Sigmoid colon (tissue), 7 donors: ENCODE results near the gene PDZD8. TPM values are rescaled to one million over a fixed set of nuclear protein-coding genes. Genes with fewer than 3 reads are reported as not detected.
"Not testable (repeated sequence)": the region's sequence is repeated elsewhere in the genome, so short reads cannot be mapped to it uniquely, and the experiment has no call there.

Experiments
- DNase-seq: peaks from one replicate; pipeline ENCODE4 v3.0.0-alpha.2; 2019
- H3K27ac ChIP-seq, 4 donors: fragments of 200-600 bp; sonication (generic); one replicate each; pipeline ENCODE4 v1.5.1; 2016 to 2019; ENCODE audit warnings: mild to moderate bottlenecking in 1 of 4
- H3K27me3 ChIP-seq, 3 donors: fragments of 200-600 bp; sonication (generic); one replicate each; pipeline ENCODE4 v1.5.1; 2019; ENCODE audit warnings: mild to moderate bottlenecking in 1 of 3
- H3K36me3 ChIP-seq, 4 donors: fragments of 200-600 bp; sonication (generic); one replicate each; pipeline ENCODE4 v1.5.1; 2016 to 2019
- H3K4me1 ChIP-seq, 4 donors: fragments of 200-600 bp; sonication (generic); one replicate each; pipeline ENCODE4 v1.5.1; 2017 to 2019
- H3K4me3 ChIP-seq, 4 donors: fragments of 200-600 bp; sonication (generic); one replicate each; pipeline ENCODE4 v1.5.1; 2017 to 2019; ENCODE audit warnings: mild to moderate bottlenecking in 2 of 4, moderate library complexity in 1 of 4
- H3K9me3 ChIP-seq, 4 donors: fragments of 200-600 bp in 3 of 4; sonication (generic) in 3 of 4; one replicate each; pipeline versions ENCODE4 v1.5.1 to v1.6.1; 2013 to 2019
- EP300 ChIP-seq, 4 donors: sonication (generic); formaldehyde crosslinking; IDR thresholded peaks; one replicate each; pipeline ENCODE4 v1.6.1; 2017; ENCODE audit warnings: antibody characterized with exemption in 4 of 4
- POLR2A ChIP-seq, 2 donors: fragments of 450-650 bp; IDR thresholded peaks; one replicate each; pipeline ENCODE4 v1.6.1; 2016; ENCODE audit warnings: antibody characterized with exemption in 2 of 2, mild to moderate bottlenecking in 2 of 2, moderate library complexity in 2 of 2
- POLR2AphosphoS5 ChIP-seq, 4 donors: sonication (generic); formaldehyde crosslinking; IDR thresholded peaks; one replicate each; pipeline ENCODE4 v1.6.1; 2017; ENCODE audit warnings: antibody characterized with exemption in 4 of 4
- WGBS, 2 donors: extraction: QIAGEN DNeasy Blood & Tissue Kit; methylation state at CpG; one replicate each; pipeline ENCODE4 v1.1.7; 2013; 5-methylcytosine and 5-hydroxymethylcytosine counted together
- intact Hi-C: fragments of 100-400 bp; cut with DNase I; formaldehyde crosslinking; loops from one replicate; pipeline ENCODE4 v1.15.1; 2023
- polyA plus RNA-seq, 3 donors: library from polyadenylated mRNA; stranded (reverse); fragments of 200-250 nt; gene quantifications; one replicate each; pipeline ENCODE4 v1.2.3, GENCODE V29; 2013
- total RNA-seq, 4 donors: library from RNA; depleted of rRNA; stranded (reverse); fragments of >200 nt; gene quantifications; one replicate each; pipeline ENCODE4 v1.1.0, GENCODE V29; 2016
- TF ChIP-seq, protein P1 (sequence below), 4 experiments: fragments of 450-650 bp in 3 of 4; fragments of 200-600 bp in 1 of 4; IDR thresholded peaks; one replicate each; pipeline ENCODE4 v1.5.1; 2016 to 2019; ENCODE audit warnings: antibody characterized with exemption in 4 of 4, mild to moderate bottlenecking in 3 of 4, moderate library complexity in 2 of 4
- donor health status: healthy with polysubstance abuse.
- donor health status: Bipolar disorder and iron deficiency.
- donor health status: healthy.

The PDZD8 gene
- total and polyA plus RNA-seq, 7 donors: 3.5 to 34.3 (median 25.2) TPM

- intact Hi-C loops: no loop called here
- TF ChIP-seq POLR2AphosphoS5 (IDR thresholded peaks at IDR 0.05) (no peak), POLR2A (IDR thresholded peaks at IDR 0.05) (no peak)
- no peak for DNase-seq
Observed at GRCh38 chr10:117306674-117307073, 68.6 kb downstream of the PDZD8 start.

DNA sequence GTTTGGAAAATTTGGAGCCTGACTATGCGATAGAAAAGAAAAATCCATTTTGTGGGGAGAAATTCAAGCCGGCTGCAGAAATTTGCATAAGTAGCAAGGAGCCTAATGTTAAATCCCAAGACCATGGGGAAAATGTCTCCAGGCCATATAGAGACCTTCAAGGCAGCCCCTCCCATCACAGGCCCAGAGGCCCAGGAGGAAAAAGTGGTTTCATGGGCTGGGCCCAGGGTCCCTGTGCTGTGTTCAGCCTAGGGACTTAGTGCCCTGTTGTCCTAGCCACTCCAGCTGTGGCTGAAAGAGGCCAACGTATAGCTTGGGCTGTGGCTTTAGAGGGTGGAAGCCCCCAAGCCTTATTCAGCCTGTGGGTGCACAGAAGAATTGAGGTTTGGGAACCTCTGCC is 71.8 kb downstream of the PDZD8 start:
- H3K27ac ChIP-seq, DNase-seq, H3K4me3 ChIP-seq, H3K4me1 ChIP-seq, intact Hi-C loops, H3K36me3 ChIP-seq, H3K27me3 ChIP-seq, H3K9me3 ChIP-seq: not testable (repeated sequence)
- 98% methylated on average over 3 of the region's 3 CpGs for WGBS, 2 donors

More at GRCh38 chr10:117306674-117307073, 68.6 kb downstream of the PDZD8 start:
- H3K4me1 ChIP-seq: no peaks in the 10 kb centered on the region
- H3K9me3 ChIP-seq: no peaks in the 10 kb centered on the region
- no peaks in the 10 kb centered on the region for H3K36me3 ChIP-seq
- no peak overlapping the region for H3K27ac ChIP-seq
- H3K27me3 ChIP-seq: no peaks in the 10 kb centered on the region
- H3K4me3 ChIP-seq: no peak overlapping the region

DNA sequence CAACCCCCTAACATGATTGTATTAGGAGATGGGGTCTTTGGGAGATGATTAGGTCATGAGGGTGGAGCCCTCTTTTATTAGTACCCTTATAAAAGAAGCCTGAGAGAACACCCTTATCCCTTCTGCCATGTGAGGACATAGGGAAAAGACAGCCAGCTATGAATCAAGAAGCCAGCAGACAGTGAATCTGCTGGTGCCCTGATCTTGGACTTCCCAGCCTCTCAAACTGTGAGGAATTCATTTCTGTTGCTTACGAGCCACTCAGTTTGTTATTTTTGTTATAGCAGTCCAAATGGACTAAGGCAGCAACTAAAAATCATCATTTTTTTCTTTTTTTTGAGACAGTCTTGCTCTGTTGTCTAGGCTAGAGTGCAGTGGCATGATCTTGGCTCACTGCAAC is 74.6 kb downstream of the PDZD8 start:
- no peaks in the 10 kb centered on the region for H3K27me3 ChIP-seq
- no peak overlapping the region for H3K27ac ChIP-seq
- peaks cover 0 to 6% (median 0%) of the 10 kb centered on the region in 4 donors for H3K9me3 ChIP-seq
- no peak for TF ChIP-seq EP300 (IDR thresholded peaks at IDR 0.05)
- TF ChIP-seq, protein P1, sequence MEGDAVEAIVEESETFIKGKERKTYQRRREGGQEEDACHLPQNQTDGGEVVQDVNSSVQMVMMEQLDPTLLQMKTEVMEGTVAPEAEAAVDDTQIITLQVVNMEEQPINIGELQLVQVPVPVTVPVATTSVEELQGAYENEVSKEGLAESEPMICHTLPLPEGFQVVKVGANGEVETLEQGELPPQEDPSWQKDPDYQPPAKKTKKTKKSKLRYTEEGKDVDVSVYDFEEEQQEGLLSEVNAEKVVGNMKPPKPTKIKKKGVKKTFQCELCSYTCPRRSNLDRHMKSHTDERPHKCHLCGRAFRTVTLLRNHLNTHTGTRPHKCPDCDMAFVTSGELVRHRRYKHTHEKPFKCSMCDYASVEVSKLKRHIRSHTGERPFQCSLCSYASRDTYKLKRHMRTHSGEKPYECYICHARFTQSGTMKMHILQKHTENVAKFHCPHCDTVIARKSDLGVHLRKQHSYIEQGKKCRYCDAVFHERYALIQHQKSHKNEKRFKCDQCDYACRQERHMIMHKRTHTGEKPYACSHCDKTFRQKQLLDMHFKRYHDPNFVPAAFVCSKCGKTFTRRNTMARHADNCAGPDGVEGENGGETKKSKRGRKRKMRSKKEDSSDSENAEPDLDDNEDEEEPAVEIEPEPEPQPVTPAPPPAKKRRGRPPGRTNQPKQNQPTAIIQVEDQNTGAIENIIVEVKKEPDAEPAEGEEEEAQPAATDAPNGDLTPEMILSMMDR (IDR thresholded peaks at IDR 0.05): no peak
- TF ChIP-seq POLR2A (IDR thresholded peaks at IDR 0.05): no peak
- no peak for TF ChIP-seq POLR2AphosphoS5 (IDR thresholded peaks at IDR 0.05)
- WGBS, 2 donors: 97 to 98% methylated on average over 1 of the region's 1 CpG
- intact Hi-C loops: no loop called here
- H3K4me3 ChIP-seq: no peak overlapping the region
- H3K36me3 ChIP-seq: no peaks in the 10 kb centered on the region
- no peaks in the 10 kb centered on the region for H3K4me1 ChIP-seq
- DNase-seq: no peak

- H3K9me3 ChIP-seq: peaks cover 0 to 6% (median 0%) of the 10 kb centered on the region in 4 donors
- no peaks in the 10 kb centered on the region for H3K27me3 ChIP-seq
- intact Hi-C loops: no loop called here
- no peaks in the 10 kb centered on the region for H3K4me1 ChIP-seq
- H3K36me3 ChIP-seq: no peaks in the 10 kb centered on the region
- H3K27ac ChIP-seq: no peak overlapping the region
- H3K4me3 ChIP-seq: no peak overlapping the region
- DNase-seq: no peak
- TF ChIP-seq POLR2A (IDR thresholded peaks at IDR 0.05) (no peak), POLR2AphosphoS5 (IDR thresholded peaks at IDR 0.05) (no peak), EP300 (IDR thresholded peaks at IDR 0.05) (no peak)
- TF ChIP-seq, protein P1 (IDR thresholded peaks at IDR 0.05): no peak
Observed at GRCh38 chr10:117299435-117299834, 75.8 kb downstream of the PDZD8 start.

DNA sequence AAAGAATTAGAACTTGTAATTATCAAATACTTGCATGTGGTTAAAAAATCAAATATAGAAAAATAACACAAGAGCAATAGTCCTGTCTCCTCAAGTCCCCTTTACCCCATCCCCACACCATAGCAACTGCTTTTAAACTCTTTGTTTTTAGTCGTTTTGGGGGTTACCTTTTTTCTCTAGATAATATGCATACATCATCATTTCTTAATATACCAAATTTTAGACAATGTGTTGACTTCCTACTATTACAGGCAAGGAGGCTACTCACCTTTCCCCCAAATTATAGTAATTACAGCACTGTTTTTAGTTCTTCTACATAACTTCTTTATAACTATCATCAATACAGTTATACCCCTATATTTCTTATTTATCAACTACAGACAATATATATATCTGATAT is 77.0 kb downstream of the PDZD8 start:
- no peak for DNase-seq
- Histone ChIP-seq H3K4me3 (no peak overlapping the region), H3K4me1 (no peaks in the 10 kb centered on the region), H3K27me3 (no peaks in the 10 kb centered on the region), H3K36me3 (no peaks in the 10 kb centered on the region), H3K27ac (no peak overlapping the region), H3K9me3 (peaks cover 0 to 6% (median 0%) of the 10 kb centered on the region in 4 donors)
- no peak for TF ChIP-seq EP300 (IDR thresholded peaks at IDR 0.05)
- TF ChIP-seq, protein P1 (IDR thresholded peaks at IDR 0.05): no peak
- no peak for TF ChIP-seq POLR2A (IDR thresholded peaks at IDR 0.05)
- no peak for TF ChIP-seq POLR2AphosphoS5 (IDR thresholded peaks at IDR 0.05)
- WGBS, 2 donors: 82 to 97% methylated on average over 1 of the region's 1 CpG
- intact Hi-C loops: no loop called here

DNA sequence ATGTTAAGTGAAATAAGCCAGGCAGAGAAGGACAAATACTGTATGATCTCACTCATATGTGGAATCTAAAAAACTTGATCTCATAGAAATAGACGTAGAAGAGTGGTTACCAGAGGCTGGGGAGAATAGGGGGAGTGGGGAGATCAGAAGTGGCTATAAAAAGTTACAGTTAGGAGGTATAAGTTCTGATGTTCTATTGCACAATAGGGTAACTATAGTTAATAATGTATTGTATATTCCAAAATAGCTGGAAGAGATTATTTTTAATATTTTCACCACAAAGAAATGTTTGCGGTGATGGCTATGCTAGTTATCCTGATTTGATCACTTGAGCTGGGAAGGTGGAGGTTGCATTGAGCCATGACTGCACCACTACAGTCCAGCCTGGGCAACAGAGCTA is 80.5 kb downstream of the PDZD8 start:
- WGBS, 2 donors: 97 to 98% methylated on average over 2 of the region's 2 CpGs
- no peaks in the 10 kb centered on the region for H3K4me1 ChIP-seq
- intact Hi-C loops: no loop called here
- H3K27ac ChIP-seq: no peak overlapping the region
- H3K27me3 ChIP-seq: no peaks in the 10 kb centered on the region
- TF ChIP-seq EP300 (IDR thresholded peaks at IDR 0.05) (no peak), POLR2AphosphoS5 (IDR thresholded peaks at IDR 0.05) (no peak), POLR2A (IDR thresholded peaks at IDR 0.05) (no peak)
- TF ChIP-seq, protein P1 (IDR thresholded peaks at IDR 0.05): no peak
- peaks cover 0 to 3% (median 0%) of the 10 kb centered on the region in 4 donors for H3K36me3 ChIP-seq
- H3K9me3 ChIP-seq: peaks cover 0 to 4% (median 0%) of the 10 kb centered on the region in 4 donors
- no peak for DNase-seq
- H3K4me3 ChIP-seq: no peak overlapping the region
